Measurements from ENCODE around the gene ISX.

Gene ISX

GRCh38 chr22:35072925-35073324 is 7.0 kb downstream of the ISX start:
- H3K27me3 ChIP-seq (ENCODE audit: insufficient read depth, low read length), result no peaks in the 10 kb centered on the region
- WGBS, result 90% methylated on average over 4 of the region's 4 CpGs
- no peak overlapping the region for H3K4me3 ChIP-seq (ENCODE audit: low read length)
- H3K9me3 ChIP-seq (ENCODE audit: insufficient read depth, low read depth, low read length), result no peaks in the 10 kb centered on the region
- no peak overlapping the region for H3K9ac ChIP-seq (ENCODE audit: low read depth, low read length)
- H3K4me1 ChIP-seq (ENCODE audit: insufficient read depth, low read length), result no peaks in the 10 kb centered on the region
- H3K36me3 ChIP-seq (ENCODE audit: insufficient read depth, low read length), result no peaks in the 10 kb centered on the region
- no peak overlapping the region for H3K27ac ChIP-seq (ENCODE audit: low read depth, low read length)

DNA sequence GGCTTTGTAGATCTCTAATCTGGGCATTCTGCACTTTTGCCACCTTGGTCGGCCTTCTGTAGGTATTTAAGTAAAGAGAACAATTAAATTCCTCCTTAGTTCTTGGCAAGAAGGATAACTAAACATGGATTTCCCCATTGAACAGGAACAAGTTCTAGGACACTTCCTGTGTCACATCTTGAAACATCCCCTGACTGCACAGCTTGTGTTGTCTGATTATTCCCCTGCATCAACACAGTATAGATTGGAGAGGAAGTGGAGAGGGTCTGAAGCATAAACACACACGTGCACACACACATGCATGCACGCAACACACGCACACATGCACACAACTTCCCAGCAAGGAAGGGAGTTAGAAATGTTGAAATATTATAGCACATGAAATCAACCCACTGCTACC is 8.6 kb downstream of the ISX start:
- no peak overlapping the region for H3K9ac ChIP-seq (ENCODE audit: low read depth, low read length)
- no peaks in the 10 kb centered on the region for H3K9me3 ChIP-seq (ENCODE audit: insufficient read depth, low read depth, low read length)
- WGBS, result 75% methylated on average over 1 of the region's 4 CpGs
- H3K36me3 ChIP-seq (ENCODE audit: insufficient read depth, low read length), result no peaks in the 10 kb centered on the region
- no peak overlapping the region for H3K4me3 ChIP-seq (ENCODE audit: low read length)
- H3K4me1 ChIP-seq (ENCODE audit: insufficient read depth, low read length), result no peaks in the 10 kb centered on the region
- H3K27ac ChIP-seq (ENCODE audit: low read depth, low read length), result no peak overlapping the region
- H3K27me3 ChIP-seq (ENCODE audit: insufficient read depth, low read length), result no peaks in the 10 kb centered on the region

DNA sequence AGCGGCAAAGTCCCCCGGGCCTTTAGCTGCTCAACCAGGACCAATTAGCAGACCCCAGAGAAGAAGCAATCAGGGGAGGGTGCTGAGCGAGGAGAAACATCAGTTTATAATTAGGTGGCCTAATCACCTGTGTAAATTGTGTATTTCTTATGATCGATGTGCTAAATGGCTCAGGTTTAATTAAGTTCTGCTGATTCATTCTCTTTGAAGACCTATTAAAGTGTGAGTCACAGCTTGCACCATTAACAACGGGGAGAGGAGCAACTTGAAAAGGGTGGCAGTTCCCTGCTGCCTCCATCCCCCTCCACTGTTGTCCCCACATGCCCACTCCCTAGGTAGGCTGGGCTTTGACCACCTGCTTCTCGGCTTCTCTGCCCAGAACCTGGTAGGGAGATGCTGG is 10.7 kb downstream of the ISX start:
- Histone ChIP-seq H3K4me3 (ENCODE audit: low read length) (no peak overlapping the region), H3K9me3 (ENCODE audit: insufficient read depth, low read depth, low read length) (no peaks in the 10 kb centered on the region), H3K9ac (ENCODE audit: low read depth, low read length) (no peak overlapping the region), H3K27ac (ENCODE audit: low read depth, low read length) (no peak overlapping the region), H3K27me3 (ENCODE audit: insufficient read depth, low read length) (no peaks in the 10 kb centered on the region), H3K36me3 (ENCODE audit: insufficient read depth, low read length) (no peaks in the 10 kb centered on the region), H3K4me1 (ENCODE audit: insufficient read depth, low read length) (no peaks in the 10 kb centered on the region)
- WGBS, result 90% methylated on average over 6 of the region's 6 CpGs

- peaks cover 9% of the 10 kb centered on the region; the same call in 1 of the 2 replicates for H3K9me3 ChIP-seq (ENCODE audit: insufficient read depth, low read depth, low read length)
- no peaks in the 10 kb centered on the region for H3K4me1 ChIP-seq (ENCODE audit: insufficient read depth, low read length)
- no peaks in the 10 kb centered on the region for H3K27me3 ChIP-seq (ENCODE audit: insufficient read depth, low read length)
- WGBS, result 92% methylated on average over 3 of the region's 3 CpGs
- no peak overlapping the region for H3K27ac ChIP-seq (ENCODE audit: low read depth, low read length)
- H3K9ac ChIP-seq (ENCODE audit: low read depth, low read length), result no peak overlapping the region
- no peak overlapping the region for H3K4me3 ChIP-seq (ENCODE audit: low read length)
- no peaks in the 10 kb centered on the region for H3K36me3 ChIP-seq (ENCODE audit: insufficient read depth, low read length)
Observed at GRCh38 chr22:35085621-35086020, 19.7 kb downstream of the ISX start.

GRCh38 chr22:35089139-35089538 is 23.2 kb downstream of the ISX start:
- H3K36me3 ChIP-seq (ENCODE audit: insufficient read depth, low read length), result no peaks in the 10 kb centered on the region
- H3K27ac ChIP-seq (ENCODE audit: low read depth, low read length), result no peak overlapping the region
- 88% methylated on average over 1 of the region's 1 CpG for WGBS
- H3K9ac ChIP-seq (ENCODE audit: low read depth, low read length), result no peak overlapping the region
- no peaks in the 10 kb centered on the region for H3K4me1 ChIP-seq (ENCODE audit: insufficient read depth, low read length)
- no peak overlapping the region for H3K4me3 ChIP-seq (ENCODE audit: low read length)
- no peaks in the 10 kb centered on the region for H3K27me3 ChIP-seq (ENCODE audit: insufficient read depth, low read length)
- peaks cover 6% of the 10 kb centered on the region; the same call in 1 of the 2 replicates for H3K9me3 ChIP-seq (ENCODE audit: insufficient read depth, low read depth, low read length)

DNA sequence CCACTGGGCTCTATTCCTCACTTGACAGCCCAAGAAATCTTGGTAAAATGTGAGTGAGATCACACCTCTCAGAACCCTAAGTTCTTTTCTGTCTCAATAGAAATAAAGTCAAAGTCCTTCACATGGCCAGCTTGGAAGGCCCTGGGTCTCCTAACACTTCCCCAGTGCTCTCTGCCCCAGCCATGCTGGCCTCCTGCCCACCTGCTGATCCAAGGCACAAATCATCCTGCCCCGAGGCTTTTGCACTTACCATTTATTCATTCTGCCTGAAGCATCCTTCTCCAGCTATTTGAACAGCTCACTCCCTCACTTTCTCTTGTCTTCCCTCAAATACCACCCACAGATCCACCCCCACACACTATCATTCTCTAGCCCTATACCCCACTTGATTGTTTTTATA is 26.4 kb downstream of the ISX start:
- no peaks in the 10 kb centered on the region for H3K27me3 ChIP-seq (ENCODE audit: insufficient read depth, low read length)
- peaks cover 6% of the 10 kb centered on the region; the same call in 1 of the 2 replicates for H3K9me3 ChIP-seq (ENCODE audit: insufficient read depth, low read depth, low read length)
- WGBS, result 62% methylated on average over 1 of the region's 1 CpG
- no peak overlapping the region for H3K4me3 ChIP-seq (ENCODE audit: low read length)
- H3K9ac ChIP-seq (ENCODE audit: low read depth, low read length), result no peak overlapping the region
- H3K4me1 ChIP-seq (ENCODE audit: insufficient read depth, low read length), result no peaks in the 10 kb centered on the region
- no peak overlapping the region for H3K27ac ChIP-seq (ENCODE audit: low read depth, low read length)
- no peaks in the 10 kb centered on the region for H3K36me3 ChIP-seq (ENCODE audit: insufficient read depth, low read length)

- WGBS, result 81% methylated on average over 3 of the region's 3 CpGs
- Histone ChIP-seq H3K9ac (ENCODE audit: low read depth, low read length) (no peak overlapping the region), H3K27me3 (ENCODE audit: insufficient read depth, low read length) (no peaks in the 10 kb centered on the region), H3K27ac (ENCODE audit: low read depth, low read length) (no peak overlapping the region), H3K36me3 (ENCODE audit: insufficient read depth, low read length) (no peaks in the 10 kb centered on the region), H3K9me3 (ENCODE audit: insufficient read depth, low read depth, low read length) (no peaks in the 10 kb centered on the region), H3K4me3 (ENCODE audit: low read length) (no peak overlapping the region), H3K4me1 (ENCODE audit: insufficient read depth, low read length) (peaks cover 3% of the 10 kb centered on the region; the same call in 1 of the 2 replicates)
Observed at GRCh38 chr22:35098921-35099320, 33.0 kb downstream of the ISX start.

- Histone ChIP-seq H3K4me3 (ENCODE audit: low read length) (no peak overlapping the region), H3K27me3 (ENCODE audit: insufficient read depth, low read length) (no peaks in the 10 kb centered on the region), H3K4me1 (ENCODE audit: insufficient read depth, low read length) (peaks cover 3% of the 10 kb centered on the region; the same call in 1 of the 2 replicates), H3K9ac (ENCODE audit: low read depth, low read length) (no peak overlapping the region), H3K27ac (ENCODE audit: low read depth, low read length) (no peak overlapping the region), H3K36me3 (ENCODE audit: insufficient read depth, low read length) (no peaks in the 10 kb centered on the region), H3K9me3 (ENCODE audit: insufficient read depth, low read depth, low read length) (no peaks in the 10 kb centered on the region)
- 95% methylated on average over 3 of the region's 3 CpGs for WGBS
Observed at GRCh38 chr22:35099883-35100282, 33.9 kb downstream of the ISX start.

- no peak overlapping the region for H3K4me3 ChIP-seq (ENCODE audit: low read length)
- no peaks in the 10 kb centered on the region for H3K9me3 ChIP-seq (ENCODE audit: insufficient read depth, low read depth, low read length)
- peaks cover 3% of the 10 kb centered on the region; the same call in 1 of the 2 replicates for H3K4me1 ChIP-seq (ENCODE audit: insufficient read depth, low read length)
- H3K9ac ChIP-seq (ENCODE audit: low read depth, low read length), result no peak overlapping the region
- H3K27me3 ChIP-seq (ENCODE audit: insufficient read depth, low read length), result no peaks in the 10 kb centered on the region
- H3K27ac ChIP-seq (ENCODE audit: low read depth, low read length), result no peak overlapping the region
- H3K36me3 ChIP-seq (ENCODE audit: insufficient read depth, low read length), result no peaks in the 10 kb centered on the region
- WGBS, result 78% methylated on average over 5 of the region's 5 CpGs
Observed at GRCh38 chr22:35102663-35103062, 36.7 kb downstream of the ISX start.

DNA sequence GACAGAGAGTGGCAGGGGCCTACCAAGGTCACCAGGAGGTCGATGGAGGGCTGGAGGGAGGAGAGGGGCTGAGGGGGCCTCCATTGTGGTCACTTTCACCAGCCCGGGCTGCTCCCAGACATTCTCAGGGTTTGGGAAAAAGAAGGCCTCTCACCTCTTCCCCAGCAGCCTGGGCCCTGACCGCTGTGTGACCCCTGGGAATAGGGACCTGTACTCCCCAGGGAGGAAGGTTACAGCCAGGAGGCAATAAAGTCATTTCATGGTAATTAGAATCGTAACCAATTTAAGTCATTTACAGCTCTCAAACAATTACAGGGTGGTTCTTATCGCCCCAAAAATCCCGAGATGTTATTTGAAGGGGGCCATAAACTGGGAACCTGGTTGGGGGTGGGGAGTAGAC is 37.8 kb downstream of the ISX start:
- H3K9ac ChIP-seq (ENCODE audit: low read depth, low read length), result no peak overlapping the region
- H3K4me3 ChIP-seq (ENCODE audit: low read length), result no peak overlapping the region
- no peaks in the 10 kb centered on the region for H3K36me3 ChIP-seq (ENCODE audit: insufficient read depth, low read length)
- no peaks in the 10 kb centered on the region for H3K9me3 ChIP-seq (ENCODE audit: insufficient read depth, low read depth, low read length)
- peaks cover 3% of the 10 kb centered on the region; the same call in 1 of the 2 replicates for H3K4me1 ChIP-seq (ENCODE audit: insufficient read depth, low read length)
- no peak overlapping the region for H3K27ac ChIP-seq (ENCODE audit: low read depth, low read length)
- WGBS, result 81% methylated on average over 4 of the region's 6 CpGs
- no peaks in the 10 kb centered on the region for H3K27me3 ChIP-seq (ENCODE audit: insufficient read depth, low read length)

- H3K9ac ChIP-seq (ENCODE audit: low read depth, low read length), result no peak overlapping the region
- 95% methylated on average over 11 of the region's 11 CpGs for WGBS
- H3K27me3 ChIP-seq (ENCODE audit: insufficient read depth, low read length), result no peaks in the 10 kb centered on the region
Observed at GRCh38 chr22:35104491-35104890, 38.5 kb downstream of the ISX start.

GRCh38 chr22:35109616-35110015 is 43.7 kb downstream of the ISX start:
- Histone ChIP-seq H3K9me3 (ENCODE audit: insufficient read depth, low read depth, low read length) (no peaks in the 10 kb centered on the region), H3K36me3 (ENCODE audit: insufficient read depth, low read length) (no peaks in the 10 kb centered on the region), H3K27ac (ENCODE audit: low read depth, low read length) (no peak overlapping the region), H3K9ac (ENCODE audit: low read depth, low read length) (no peak overlapping the region), H3K4me1 (ENCODE audit: insufficient read depth, low read length) (no peaks in the 10 kb centered on the region), H3K4me3 (ENCODE audit: low read length) (no peak overlapping the region), H3K27me3 (ENCODE audit: insufficient read depth, low read length) (no peaks in the 10 kb centered on the region)
- 63% methylated on average over 4 of the region's 4 CpGs for WGBS

More at GRCh38 chr22:35104491-35104890, 38.5 kb downstream of the ISX start:
- Histone ChIP-seq H3K4me1 (ENCODE audit: insufficient read depth, low read length) (peaks cover 3% of the 10 kb centered on the region; the same call in 1 of the 2 replicates), H3K27ac (ENCODE audit: low read depth, low read length) (no peak overlapping the region), H3K9me3 (ENCODE audit: insufficient read depth, low read depth, low read length) (no peaks in the 10 kb centered on the region), H3K36me3 (ENCODE audit: insufficient read depth, low read length) (no peaks in the 10 kb centered on the region), H3K4me3 (ENCODE audit: low read length) (no peak overlapping the region)

Measured in HUES64 (cell line).